Body of pancreas (tissue), 4 donors: Measurements from ENCODE around the gene PPP1R26.

Source experiments
- POLR2A ChIP-seq, 3 donors: fragments of 450-650 bp; IDR thresholded peaks; one replicate each; pipeline ENCODE4 v1.6.1; 2016; ENCODE audit warnings: antibody characterized with exemption in 3 of 3, mild to moderate bottlenecking in 2 of 3
- TF ChIP-seq, protein P1 (sequence below), 7 experiments: fragments of 450-650 bp in 4 of 7; fragments of 200-600 bp in 3 of 7; sonication (generic) in 3 of 7; IDR thresholded peaks; one replicate each; pipeline ENCODE4 v1.5.1; 2016 to 2019; ENCODE audit warnings: antibody characterized with exemption in 7 of 7

DNA sequence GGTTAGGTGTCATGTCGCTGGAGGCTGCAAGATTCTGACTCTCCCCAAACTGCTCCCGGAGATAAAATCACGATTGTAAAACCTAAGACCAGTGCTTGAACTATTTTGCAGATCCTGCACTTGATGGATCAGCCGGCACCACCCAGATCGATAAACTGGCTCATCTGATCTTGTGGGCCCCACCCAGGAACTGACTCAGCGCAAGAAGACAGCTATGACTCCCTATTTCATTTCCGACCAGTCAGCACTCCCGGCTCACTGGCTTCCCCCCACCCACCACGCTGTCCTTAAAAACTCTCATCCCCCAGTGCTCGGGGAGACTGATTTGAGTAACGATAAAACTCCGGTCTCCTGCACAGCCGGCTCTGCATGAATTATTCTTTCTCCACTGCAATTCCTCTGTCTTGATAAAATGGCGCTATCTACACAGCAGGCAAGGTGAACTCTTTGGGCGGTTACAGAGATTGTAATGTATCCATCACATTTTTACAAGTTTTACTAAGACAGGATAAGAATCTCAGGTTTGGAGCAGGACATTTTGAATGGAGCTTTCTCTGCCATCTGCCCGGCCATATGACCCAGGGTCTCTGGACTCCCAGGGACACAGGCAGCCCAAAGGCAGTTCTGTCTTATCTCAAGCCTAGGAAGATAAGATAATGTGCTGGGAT lies 10.6 kb upstream of the PPP1R26 start:
- TF ChIP-seq, protein P1, sequence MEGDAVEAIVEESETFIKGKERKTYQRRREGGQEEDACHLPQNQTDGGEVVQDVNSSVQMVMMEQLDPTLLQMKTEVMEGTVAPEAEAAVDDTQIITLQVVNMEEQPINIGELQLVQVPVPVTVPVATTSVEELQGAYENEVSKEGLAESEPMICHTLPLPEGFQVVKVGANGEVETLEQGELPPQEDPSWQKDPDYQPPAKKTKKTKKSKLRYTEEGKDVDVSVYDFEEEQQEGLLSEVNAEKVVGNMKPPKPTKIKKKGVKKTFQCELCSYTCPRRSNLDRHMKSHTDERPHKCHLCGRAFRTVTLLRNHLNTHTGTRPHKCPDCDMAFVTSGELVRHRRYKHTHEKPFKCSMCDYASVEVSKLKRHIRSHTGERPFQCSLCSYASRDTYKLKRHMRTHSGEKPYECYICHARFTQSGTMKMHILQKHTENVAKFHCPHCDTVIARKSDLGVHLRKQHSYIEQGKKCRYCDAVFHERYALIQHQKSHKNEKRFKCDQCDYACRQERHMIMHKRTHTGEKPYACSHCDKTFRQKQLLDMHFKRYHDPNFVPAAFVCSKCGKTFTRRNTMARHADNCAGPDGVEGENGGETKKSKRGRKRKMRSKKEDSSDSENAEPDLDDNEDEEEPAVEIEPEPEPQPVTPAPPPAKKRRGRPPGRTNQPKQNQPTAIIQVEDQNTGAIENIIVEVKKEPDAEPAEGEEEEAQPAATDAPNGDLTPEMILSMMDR (IDR thresholded peaks at IDR 0.05): no peak
- no peak for TF ChIP-seq POLR2A (IDR thresholded peaks at IDR 0.05)
